OCI-LY3 (cell line): ENCODE results near the gene RSBN1.

ENCODE experiments used
- EZH2phosphoT487 ChIP-seq: fragments of 200-600 bp; shearing (Covaris generic); IDR thresholded peaks from 2 replicates; pipeline ENCODE4 v1.6.1; 2018; ENCODE audit warnings: antibody characterized with exemption, mixed run types, low read depth
- TF ChIP-seq, protein P1 (sequence below): fragments of 200-600, 300-600 bp; sonication (generic); IDR thresholded peaks from 2 replicates; pipeline ENCODE4 v1.5.1; 2014; ENCODE audit warnings: antibody characterized with exemption, low read length, low read depth

- TF ChIP-seq, protein P1, sequence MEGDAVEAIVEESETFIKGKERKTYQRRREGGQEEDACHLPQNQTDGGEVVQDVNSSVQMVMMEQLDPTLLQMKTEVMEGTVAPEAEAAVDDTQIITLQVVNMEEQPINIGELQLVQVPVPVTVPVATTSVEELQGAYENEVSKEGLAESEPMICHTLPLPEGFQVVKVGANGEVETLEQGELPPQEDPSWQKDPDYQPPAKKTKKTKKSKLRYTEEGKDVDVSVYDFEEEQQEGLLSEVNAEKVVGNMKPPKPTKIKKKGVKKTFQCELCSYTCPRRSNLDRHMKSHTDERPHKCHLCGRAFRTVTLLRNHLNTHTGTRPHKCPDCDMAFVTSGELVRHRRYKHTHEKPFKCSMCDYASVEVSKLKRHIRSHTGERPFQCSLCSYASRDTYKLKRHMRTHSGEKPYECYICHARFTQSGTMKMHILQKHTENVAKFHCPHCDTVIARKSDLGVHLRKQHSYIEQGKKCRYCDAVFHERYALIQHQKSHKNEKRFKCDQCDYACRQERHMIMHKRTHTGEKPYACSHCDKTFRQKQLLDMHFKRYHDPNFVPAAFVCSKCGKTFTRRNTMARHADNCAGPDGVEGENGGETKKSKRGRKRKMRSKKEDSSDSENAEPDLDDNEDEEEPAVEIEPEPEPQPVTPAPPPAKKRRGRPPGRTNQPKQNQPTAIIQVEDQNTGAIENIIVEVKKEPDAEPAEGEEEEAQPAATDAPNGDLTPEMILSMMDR = no peak
- no peak for TF ChIP-seq EZH2phosphoT487
These were observed 97.5 kb downstream of the RSBN1 start for GRCh38 chr1:113714606-113715269.
